CD1c-positive myeloid dendritic cell (primary cell): ENCODE measurements around the gene PRDM7.
A peak's percentile ranks its signal among the peaks of the same experiment; 100 is the strongest.
"Not testable (repeated sequence)": the region's sequence is repeated elsewhere in the genome, so short reads cannot be mapped to it uniquely, and the experiment has no call there.

Source experiments
- DNase-seq: peaks from one replicate; pipeline ENCODE4 v3.0.0-alpha.2; 2016; ENCODE audit errors: extremely low spot score

The PRDM7 gene

GRCh38 chr16:90077240-90077756 is at the start of gene PRDM7:
TSS of gene PRDM7 (minus strand) at chr16:90077331. CDS start at chr16:90075910, 1,421 bp downstream.
- peak; percentile 97 for DNase-seq

DNA sequence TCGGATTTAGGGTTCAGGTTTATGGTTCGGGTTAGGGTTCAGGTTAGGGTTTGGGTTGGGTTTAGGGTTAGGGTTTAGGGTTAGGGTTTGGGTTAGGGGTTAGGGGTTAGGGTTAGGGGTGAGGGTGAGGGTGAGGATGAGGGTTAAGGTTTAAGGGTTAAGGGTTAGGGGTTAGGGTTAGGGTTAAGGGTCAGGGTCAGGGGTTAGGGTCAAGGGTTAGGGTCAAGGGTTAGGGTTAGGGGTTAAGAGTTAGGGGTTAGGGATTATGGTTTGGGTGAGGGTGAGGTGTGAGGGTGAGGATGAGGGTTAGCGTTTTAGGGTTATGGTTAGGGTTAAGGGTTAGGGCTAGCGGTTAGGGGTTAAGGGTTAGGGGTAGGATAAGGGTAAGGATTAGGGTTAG is 44.7 kb upstream of the PRDM7 start:
- not testable (repeated sequence) for DNase-seq

- not testable (repeated sequence) for DNase-seq
These were observed 30.5 kb upstream of the PRDM7 start for GRCh38 chr16:90107617-90108016.

GRCh38 chr16:90107060-90107459 is 29.9 kb upstream of the PRDM7 start:
- not testable (repeated sequence) for DNase-seq

- DNase-seq, result peak; percentile 67
These were observed 29.1 kb upstream of the PRDM7 start for GRCh38 chr16:90106271-90106670.

DNA sequence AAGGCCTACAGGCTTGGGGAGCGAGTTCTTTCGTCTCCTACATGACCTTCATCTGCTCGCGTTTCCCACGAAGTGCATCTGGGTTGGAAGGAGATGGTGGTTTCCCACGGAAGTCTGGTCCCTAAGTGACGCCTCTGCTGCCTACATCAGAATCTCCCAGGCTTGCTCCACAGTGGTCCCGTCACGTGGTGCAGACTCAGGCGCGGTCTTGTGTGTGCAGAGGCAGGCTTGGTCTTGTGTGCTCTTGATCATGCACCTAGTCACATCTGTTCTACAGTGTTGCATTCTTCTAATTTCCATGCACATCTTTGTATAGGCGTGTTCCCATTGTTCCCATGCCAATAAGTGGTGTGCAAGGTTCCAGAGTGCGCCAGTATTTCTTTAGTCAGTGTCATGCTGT is 27.6 kb upstream of the PRDM7 start:
- DNase-seq, result not testable (repeated sequence)

- not testable (repeated sequence) for DNase-seq
These were observed 25.2 kb upstream of the PRDM7 start for GRCh38 chr16:90102086-90102884.

DNA sequence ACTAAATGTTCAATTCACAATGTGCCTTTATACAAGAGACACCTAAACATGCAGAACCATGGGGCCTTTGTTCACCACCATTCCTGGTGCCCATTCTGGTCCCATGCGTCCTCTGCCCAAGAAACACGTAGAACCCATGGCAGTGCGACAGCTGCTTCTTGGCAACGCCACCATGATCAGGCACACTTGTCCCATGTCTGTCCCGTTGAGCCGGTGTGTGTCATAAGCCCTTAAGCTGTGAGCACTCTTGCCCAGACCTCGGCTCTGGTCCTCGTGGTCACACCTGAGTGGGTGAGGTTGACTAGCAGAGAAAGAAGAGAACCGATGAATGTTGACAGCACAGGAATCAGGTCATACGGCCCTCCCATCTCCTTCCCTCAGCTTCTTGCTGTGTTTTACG is 24.2 kb upstream of the PRDM7 start:
- not testable (repeated sequence) for DNase-seq

DNA sequence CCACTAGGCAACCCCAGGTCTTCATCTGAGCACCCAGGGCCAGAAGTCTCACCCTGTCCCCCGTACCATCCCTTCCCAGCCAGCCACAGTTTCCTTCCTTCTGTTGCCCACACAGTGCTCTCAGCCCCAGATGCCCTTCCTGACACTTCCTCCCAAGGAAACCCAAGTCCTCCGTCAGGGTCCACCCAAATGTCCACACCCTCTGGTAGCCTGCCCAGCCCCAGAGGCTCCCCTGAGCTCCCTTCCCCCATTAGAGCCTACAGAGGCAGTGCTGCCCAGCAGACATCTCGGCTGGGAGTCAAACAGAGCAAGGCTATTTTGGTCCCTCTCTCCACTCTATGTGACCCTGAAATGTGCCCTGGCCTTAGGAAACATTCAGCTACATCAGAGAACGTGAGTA is 23.7 kb upstream of the PRDM7 start:
- DNase-seq, result not testable (repeated sequence)

DNA sequence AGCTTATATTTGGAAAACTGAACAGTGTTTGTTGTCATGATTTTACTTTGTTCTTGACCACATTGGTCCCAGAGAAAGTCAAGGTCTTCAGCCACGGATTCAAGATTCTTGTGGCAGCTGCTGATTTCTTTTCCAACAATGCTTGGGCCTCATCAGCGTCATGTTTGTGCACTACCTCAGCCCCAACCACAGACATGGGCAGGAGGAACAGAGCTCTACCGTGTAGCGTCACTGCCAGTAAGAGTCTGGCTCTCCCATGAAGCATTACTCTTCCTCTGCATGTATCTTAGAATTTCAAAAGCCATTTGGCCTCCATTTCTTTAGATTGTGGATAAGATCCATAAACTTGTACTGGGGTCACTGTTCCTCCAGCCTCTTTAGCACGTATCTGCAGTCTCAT is 23.1 kb upstream of the PRDM7 start:
- DNase-seq, result peak; percentile 6

DNA sequence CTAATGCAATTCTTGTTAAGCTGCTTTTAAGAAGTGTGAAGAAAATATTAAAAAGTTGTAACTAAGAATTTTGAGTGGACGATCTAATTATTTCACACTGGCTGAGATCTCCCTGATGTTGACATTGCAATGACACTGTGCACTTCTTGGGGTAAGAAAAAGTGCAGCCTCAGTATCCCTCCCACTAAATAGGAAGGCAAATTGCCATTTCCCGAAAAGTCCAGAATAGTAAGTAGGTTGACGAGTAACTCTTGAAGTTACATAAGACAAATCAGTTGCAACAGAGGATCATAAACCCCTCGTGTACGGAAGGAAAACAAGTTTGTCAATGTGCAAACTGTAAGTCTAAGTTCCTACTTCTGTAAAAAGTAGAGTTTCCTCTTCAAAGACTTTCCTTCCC is 21.8 kb upstream of the PRDM7 start:
- DNase-seq, result peak; percentile 23

DNA sequence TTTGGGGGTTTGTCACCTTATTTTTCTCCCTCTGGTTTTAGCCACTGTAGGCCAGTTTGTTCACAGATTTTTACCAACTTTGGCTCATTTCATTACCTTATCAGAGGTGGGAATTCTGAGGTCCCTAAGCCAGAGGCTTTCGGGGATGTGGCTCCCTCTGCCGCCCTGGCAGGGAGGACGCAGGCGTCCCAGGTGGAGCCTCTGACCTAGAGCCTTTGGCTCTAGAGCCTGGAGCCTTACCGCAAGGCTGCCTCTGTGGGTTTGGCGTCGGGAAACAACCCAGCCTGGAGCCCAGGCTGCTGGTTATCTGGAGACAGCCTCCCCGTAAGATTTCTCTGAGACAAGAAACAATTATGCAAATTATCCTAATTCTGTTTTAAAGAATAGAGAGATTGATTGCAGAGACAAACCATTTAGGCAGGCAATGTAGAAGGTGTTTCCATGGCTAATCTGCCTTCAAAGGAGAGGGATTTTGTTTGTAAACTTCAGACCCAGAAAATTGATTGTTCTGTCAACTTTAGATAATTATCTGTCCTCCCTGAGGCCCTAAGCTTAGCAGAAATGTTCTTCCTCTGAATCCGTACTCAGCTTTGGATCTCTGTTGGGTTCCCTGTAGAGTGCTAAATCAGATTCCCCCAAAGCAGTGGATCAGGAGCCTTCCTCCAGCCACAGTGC is 20.0 kb upstream of the PRDM7 start:
- DNase-seq, result not testable (repeated sequence)

DNA sequence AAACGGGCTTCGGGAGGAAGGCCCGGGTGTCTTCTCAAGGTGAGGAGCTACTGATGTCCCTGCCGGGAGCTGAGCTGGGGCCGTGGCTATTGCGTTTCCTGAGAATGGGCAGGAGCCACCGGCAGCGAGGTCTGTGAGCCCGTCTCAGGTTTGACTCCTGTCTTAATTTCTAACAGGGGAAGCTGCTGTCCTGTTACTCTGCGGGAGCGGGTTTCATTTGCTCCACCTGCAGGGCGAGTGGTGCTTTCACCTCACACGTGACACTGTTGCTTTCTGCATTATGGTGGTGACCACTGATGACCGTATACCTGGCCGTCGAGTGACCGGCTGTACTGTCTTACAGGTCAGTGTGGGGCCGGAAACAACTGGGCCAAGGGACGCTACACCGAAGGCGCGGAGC is 17.7 kb upstream of the PRDM7 start:
- DNase-seq, result not testable (repeated sequence)

DNA sequence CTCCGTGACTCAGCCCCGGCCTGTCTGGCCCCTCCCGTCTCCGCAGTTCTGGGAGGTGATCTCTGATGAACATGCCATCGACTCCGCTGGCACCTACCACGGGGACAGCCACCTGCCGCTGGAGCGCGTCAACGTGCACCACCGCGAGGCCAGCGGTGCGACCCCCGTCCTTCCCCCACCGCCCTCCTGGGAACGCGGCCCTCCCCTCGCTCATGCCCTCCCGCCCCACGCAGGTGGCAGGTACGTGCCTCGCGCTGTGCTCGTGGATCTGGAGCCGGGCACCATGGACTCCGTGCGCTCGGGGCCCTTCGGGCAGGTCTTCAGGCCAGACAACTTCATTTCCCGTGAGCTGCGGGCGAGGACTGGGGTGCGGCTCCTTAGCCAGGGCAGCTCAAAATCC is 17.2 kb upstream of the PRDM7 start:
- DNase-seq, result not testable (repeated sequence)

DNA sequence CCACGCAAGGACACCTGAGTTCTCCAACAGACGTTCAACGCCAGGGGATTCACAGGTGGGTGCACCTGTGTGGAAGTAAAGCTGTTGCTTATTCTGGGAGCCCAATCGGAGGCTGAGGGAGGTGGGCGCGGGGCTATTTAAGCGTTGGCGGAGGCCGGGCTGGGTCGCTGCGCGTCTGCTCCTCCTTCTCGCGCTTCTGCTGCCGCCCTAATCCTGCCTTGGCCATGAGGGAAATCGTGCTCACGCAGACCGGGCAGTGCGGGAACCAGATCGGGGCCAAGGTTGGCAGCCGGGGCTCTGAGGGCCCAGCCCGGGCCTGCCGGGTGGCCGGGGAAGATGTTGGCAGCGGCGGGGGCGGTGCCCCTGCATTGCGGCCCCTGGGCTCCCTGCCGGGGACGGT is 16.7 kb upstream of the PRDM7 start:
- DNase-seq, result not testable (repeated sequence)

DNA sequence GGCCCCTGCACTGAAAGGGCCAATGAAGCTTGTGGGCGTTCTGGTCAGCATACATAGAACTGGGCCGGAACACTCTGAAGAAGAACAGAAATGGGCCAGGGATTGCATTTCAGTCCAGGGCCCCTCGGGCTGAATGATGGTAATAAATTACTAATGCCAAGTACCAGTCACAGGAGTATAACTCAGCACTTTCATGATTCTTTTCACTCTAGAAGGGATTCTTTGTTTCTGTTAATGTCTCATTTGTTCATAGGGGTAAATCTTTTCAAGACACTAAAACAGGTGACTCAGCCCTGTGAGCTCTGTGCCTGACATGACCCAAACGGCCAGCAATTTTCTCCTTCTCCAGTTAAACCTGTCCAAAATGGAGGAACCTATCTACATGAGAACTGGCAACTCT is 15.7 kb upstream of the PRDM7 start:
- DNase-seq, result not testable (repeated sequence)

DNA sequence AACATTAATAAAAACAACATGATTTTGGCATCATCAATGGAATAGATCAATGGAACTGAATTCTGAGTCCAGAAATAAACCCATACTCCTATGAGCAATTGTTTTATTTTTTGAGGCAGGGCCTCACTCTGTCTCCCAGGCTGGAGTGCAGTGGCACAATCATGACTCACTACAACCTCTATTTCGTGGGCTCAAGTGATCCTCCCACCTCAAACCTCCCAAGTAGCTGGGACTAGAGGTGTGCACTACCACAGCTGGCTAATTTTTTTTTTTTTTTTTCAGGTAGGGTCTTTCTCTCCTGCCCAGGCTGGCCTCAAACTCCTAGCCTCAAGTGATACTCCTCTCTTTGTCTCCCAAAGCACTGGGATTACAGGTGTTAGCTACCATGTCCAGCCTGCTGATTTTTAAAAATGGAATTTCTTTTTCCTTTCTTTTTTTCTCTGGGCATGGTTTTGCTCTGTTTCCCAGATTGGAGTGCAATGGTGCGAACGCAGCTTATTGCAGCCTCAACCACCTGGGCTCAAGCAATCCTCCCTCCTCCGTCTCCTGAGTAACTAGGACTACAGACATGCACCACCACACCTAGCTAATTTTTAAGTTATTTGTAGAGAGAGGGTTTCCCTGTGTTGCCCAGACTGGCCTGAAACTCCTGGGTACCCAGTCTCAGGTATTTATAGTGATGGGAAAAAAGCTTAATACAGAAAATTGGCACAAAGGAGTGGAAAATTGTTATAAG is 7.3 kb upstream of the PRDM7 start:
- no peak for DNase-seq

DNA sequence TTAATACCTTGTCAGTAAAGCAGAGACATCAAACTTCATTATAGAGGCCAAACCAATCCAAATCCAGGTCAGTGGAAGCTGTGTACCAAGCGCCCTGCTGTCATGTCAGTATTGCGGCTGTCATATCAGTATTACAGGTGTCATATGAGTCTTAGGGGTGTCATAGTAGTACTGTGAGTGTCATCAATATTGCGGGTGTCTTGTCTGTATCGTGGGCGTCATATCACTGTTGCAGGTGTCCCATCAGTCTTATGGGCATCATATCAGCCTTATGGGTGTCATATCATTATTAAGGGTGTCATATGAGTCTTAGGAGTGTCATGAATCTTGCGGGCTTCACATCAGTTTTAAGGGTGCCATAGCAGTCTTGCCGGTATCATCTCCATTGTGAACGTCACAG is 6.0 kb upstream of the PRDM7 start:
- no peak for DNase-seq

GRCh38 chr16:90081606-90081970 is 4.5 kb upstream of the PRDM7 start:
- DNase-seq, result no peak

DNA sequence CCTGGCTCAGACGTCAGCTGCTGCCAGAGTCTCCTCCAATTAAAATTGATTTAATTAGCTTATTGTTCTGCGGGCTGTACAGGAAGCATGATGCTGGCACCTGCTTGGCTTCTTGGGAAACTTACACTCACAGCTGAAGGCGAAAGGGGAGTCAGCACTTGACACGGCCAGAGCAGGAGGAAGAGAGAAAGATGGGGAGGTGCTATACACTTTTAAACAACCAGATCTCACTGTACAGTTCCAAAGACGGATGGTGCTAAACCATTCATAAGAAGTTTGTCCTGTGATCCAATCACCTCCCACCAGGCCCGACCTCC is 1.4 kb upstream of the PRDM7 start:
- peak; percentile 33 for DNase-seq

DNA sequence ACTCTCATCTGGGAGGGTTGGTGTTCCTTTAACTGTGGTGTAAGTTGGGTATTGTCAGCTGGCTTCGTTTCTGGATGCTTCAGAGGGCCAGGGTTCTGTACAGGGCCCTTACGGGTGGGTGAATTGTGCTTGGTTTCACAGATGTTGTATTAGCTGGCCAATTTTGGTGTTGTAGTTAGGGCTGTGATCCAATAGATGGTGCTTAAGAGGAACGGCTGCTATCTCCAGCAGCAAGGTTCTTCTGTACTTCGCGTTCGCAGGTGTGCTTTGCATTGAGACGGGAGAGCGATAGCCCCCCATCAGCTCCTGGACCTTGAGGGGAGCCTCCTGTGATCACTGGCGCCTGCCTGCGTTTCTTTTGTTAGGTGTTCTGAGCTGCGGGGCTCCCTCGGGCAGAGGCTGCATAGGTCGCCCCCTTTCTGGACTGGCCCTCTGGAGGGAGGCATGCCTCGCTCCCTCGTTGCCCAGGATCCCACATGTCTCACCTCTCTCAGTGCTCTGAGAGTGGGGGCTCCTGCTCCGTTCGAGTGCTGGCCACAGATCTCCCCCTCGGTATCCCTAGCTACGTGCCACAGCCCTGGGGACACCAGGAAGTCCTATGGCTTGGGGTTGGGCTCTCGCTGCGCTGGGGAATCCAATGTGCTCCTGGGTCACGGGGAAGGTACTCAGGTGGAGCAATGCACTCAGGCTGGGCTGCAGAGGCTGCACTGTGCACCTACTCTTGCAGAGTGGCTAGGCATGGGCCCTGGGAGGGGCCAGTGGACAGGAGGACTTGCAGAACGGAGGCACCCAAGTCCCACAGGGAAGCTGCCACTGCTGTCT is 837 bp upstream of the PRDM7 start:
- peak; percentile 52 for DNase-seq
